NT2/D1 (cell line): Measurements from ENCODE around the gene GARNL3.

Source experiments
- DNase-seq: peaks from one replicate; pipeline ENCODE4 v3.0.0-alpha.2; 2011; ENCODE audit warnings: low read depth, low spot score
- H3K27me3 ChIP-seq: 2 replicates; pipeline ENCODE4 v1.6.0; 2011; ENCODE audit warnings: mild to moderate bottlenecking; ENCODE audit not compliant: insufficient read length, insufficient read depth
- H3K36me3 ChIP-seq: 2 replicates; pipeline ENCODE4 v1.6.1; 2011; ENCODE audit warnings: mild to moderate bottlenecking, low read length, mixed read lengths; ENCODE audit not compliant: insufficient read depth, insufficient read length
- H3K4me1 ChIP-seq: 2 replicates; pipeline ENCODE4 v1.5.1; 2011; ENCODE audit not compliant: insufficient read depth, insufficient read length
- H3K4me3 ChIP-seq: 2 replicates; pipeline ENCODE4 v1.5.1; 2011; ENCODE audit warnings: low read depth; ENCODE audit not compliant: insufficient read length
- H3K9ac ChIP-seq: 2 replicates; pipeline ENCODE4 v1.6.0; 2011; ENCODE audit warnings: low read depth; ENCODE audit not compliant: insufficient read length
- H3K9me3 ChIP-seq: 2 replicates; pipeline ENCODE4 v1.5.1; 2011; ENCODE audit warnings: mild to moderate bottlenecking, low read length; ENCODE audit not compliant: insufficient read depth
- SUZ12 ChIP-seq: IDR thresholded peaks from 2 replicates; pipeline ENCODE4 v1.6.1; 2011; ENCODE audit not compliant: insufficient read length, insufficient read depth; ENCODE audit errors: extremely low read depth
- YY1 ChIP-seq: IDR thresholded peaks from 2 replicates; pipeline ENCODE4 v1.6.1; 2011; ENCODE audit not compliant: insufficient read length, insufficient read depth
- ZNF274 ChIP-seq: IDR thresholded peaks from 2 replicates; pipeline ENCODE4 v1.6.1; 2011; ENCODE audit warnings: mild to moderate bottlenecking, low read depth, low read length

The GARNL3 gene

GRCh38 chr9:127382541-127382940, 118.0 kb downstream of the GARNL3 start:
- Histone ChIP-seq H3K9me3 (0 out of 2 replicates have a peak, but pooled peaks cover 8% of the 10 kb centered on the region), H3K9ac (no peak overlapping the region), H3K36me3 (no peaks in the 10 kb centered on the region), H3K4me1 (no peaks in the 10 kb centered on the region), H3K4me3 (no peak overlapping the region), H3K27me3 (no peaks in the 10 kb centered on the region)
- no peak for DNase-seq
- no peak for TF ChIP-seq SUZ12
- TF ChIP-seq YY1 = no peak
- no peak for TF ChIP-seq ZNF274

DNA sequence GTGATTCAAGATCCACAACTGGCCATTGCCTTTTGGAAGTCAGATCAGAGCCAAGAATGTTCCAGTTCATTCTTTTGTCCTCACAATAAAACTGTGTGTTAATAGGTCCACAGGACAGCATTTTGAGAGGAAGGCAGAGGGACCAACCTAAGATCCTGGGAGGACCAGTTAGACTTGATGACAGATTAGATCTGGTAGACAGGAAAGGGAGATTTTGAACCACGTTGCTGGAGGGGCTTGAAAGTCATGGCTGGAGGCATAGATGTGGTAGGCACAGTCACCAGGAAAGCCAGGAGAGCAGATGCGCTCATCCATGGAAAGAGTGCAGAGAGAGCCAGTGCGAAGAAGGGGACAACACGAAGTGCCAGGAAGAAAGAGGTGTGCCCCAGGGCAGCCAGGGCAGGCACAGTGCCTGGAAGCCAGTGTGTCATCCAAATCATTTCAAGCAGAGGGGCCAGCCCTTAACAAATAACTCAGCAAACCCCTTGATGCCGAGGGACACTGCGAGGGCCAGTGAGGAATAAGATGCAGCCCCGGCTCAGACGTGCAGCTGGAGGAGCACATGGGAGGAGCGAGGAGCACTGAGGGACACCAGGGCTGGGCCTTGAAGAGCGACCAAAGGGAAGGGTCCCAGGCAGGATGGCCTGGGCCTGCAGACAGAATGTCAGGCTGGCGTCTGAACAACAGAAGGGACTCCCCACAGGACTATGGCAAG, 119.6 kb downstream of the GARNL3 start:
- Histone ChIP-seq H3K4me3 (no peak overlapping the region), H3K4me1 (peaks cover 3% of the 10 kb centered on the region), H3K36me3 (no peaks in the 10 kb centered on the region), H3K9ac (no peak overlapping the region), H3K9me3 (0 out of 2 replicates have a peak, but pooled peaks cover 3% of the 10 kb centered on the region), H3K27me3 (no peaks in the 10 kb centered on the region)
- TF ChIP-seq SUZ12 = no peak
- TF ChIP-seq ZNF274 = no peak
- TF ChIP-seq YY1 = no peak
- no peak for DNase-seq

DNA sequence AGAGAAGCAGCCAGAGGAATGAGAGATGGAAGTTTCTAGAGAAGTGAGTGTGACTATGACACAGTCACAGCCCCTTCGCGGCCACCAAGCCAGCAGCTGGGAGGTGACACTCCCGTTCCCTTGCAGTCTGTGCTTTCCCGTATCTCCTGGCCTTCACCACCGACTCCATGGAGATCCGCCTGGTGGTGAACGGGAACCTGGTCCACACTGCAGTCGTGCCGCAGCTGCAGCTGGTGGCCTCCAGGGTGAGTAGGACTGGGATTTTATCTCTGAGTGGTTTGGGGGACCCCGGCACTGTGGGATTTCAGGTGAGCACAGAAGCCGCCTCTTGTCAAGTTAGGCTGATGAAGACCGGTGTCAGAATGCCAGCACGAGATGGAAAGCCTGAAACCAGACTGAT, 120.3 kb downstream of the GARNL3 start:
- no peak for TF ChIP-seq ZNF274
- Histone ChIP-seq H3K4me3 (no peak overlapping the region), H3K27me3 (no peaks in the 10 kb centered on the region), H3K9me3 (no peaks in the 10 kb centered on the region), H3K4me1 (peaks cover 3% of the 10 kb centered on the region), H3K36me3 (no peaks in the 10 kb centered on the region), H3K9ac (no peak overlapping the region)
- no peak for DNase-seq

DNA sequence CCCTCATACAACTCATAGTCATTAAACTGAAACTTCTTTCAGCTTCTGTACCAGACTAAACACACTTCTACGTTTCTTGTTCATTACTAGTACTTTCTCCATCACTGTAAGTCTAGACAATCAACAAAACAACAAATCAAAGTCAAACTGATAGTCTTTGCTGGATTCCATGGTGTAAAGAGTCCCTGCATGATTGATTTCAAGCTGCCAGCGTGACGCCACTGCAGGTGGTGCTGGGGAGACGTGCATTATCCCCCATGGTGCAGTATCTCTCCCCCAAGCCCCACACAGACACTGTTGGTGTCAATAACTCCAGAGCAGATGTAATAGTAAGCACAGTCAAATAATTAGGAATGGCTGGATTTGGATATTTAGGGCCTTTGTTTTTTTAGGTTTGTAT, 121.7 kb downstream of the GARNL3 start:
- H3K9me3 ChIP-seq = no peaks in the 10 kb centered on the region
- peaks cover 8% of the 10 kb centered on the region for H3K4me1 ChIP-seq
- H3K36me3 ChIP-seq = no peaks in the 10 kb centered on the region
- H3K9ac ChIP-seq = no peak overlapping the region
- DNase-seq = no peak
- no peak overlapping the region for H3K4me3 ChIP-seq
- H3K27me3 ChIP-seq = no peaks in the 10 kb centered on the region
- no peak for TF ChIP-seq YY1
- no peak for TF ChIP-seq ZNF274
- no peak for TF ChIP-seq SUZ12

- TF ChIP-seq SUZ12 = no peak
- TF ChIP-seq YY1 = no peak
- TF ChIP-seq ZNF274 = no peak
- H3K9me3 ChIP-seq = no peaks in the 10 kb centered on the region
- no peaks in the 10 kb centered on the region for H3K36me3 ChIP-seq
- H3K9ac ChIP-seq = no peak overlapping the region
- H3K4me1 ChIP-seq = peaks cover 8% of the 10 kb centered on the region
- no peak for DNase-seq
- H3K4me3 ChIP-seq = no peak overlapping the region
- H3K27me3 ChIP-seq = no peaks in the 10 kb centered on the region
These were observed 122.4 kb downstream of the GARNL3 start for GRCh38 chr9:127386981-127387380.

DNA sequence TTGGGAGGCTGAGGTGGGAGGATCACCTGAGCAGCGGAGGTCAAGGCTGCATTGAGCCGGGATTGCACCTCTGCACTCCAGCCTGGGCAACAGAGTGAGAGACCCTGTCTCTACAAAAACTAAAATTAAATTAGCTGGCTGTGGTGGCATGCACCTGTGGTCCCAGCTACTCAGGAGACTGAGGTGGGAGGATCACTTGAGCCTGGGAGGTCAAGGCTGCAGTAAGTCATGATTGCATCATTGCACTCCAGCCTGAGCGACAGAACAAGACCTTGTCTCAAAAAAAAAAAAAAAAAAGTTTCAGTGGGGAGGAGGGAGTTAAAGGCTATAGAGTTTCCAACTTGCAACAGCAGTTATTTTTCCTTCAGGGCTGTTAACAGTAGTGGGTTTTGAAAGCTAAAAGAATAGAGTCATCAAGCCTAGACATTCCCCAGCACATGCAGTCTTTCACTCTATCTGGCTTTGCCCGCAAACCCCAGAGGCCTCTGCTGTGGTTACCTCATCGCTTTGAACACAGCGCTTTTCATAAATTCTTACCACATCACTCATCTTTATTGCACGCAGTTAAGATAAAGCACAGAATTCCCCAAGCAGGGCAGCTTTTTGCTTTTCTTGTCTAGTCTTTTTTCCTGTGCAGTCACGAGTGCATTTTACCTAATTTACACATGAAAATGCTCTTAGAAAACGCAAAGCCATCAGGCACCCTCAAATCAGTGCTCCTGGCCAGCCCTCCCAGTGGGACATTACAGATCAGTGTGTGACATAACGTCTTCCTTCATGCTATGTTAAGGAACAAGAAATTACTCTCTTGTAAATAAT, 123.7 kb downstream of the GARNL3 start:
- Histone ChIP-seq H3K9me3 (no peaks in the 10 kb centered on the region), H3K4me1 (peaks cover 8% of the 10 kb centered on the region), H3K27me3 (no peaks in the 10 kb centered on the region), H3K4me3 (no peak overlapping the region), H3K9ac (no peak overlapping the region), H3K36me3 (no peaks in the 10 kb centered on the region)
- DNase-seq = no peak
- TF ChIP-seq ZNF274 = no peak

DNA sequence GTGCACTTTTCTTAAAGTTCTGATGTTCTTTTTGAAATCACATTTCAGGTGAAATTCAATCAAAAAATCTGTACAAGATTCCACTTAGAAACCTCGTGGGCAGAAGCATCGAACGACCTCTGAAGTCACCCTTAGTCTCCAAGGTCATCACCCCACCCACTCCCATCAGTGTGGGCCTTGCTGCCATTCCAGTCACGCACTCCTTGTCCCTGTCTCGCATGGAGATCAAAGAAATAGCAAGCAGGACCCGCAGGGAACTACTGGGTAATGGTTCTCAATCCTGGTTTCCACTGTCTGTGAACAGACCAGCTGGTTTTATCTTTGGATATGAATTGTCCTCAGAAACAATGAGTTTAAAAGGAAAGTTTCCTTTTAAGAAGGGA, 124.3 kb downstream of the GARNL3 start:
- no peaks in the 10 kb centered on the region for H3K9me3 ChIP-seq
- no peak overlapping the region for H3K4me3 ChIP-seq
- H3K27me3 ChIP-seq = no peaks in the 10 kb centered on the region
- H3K4me1 ChIP-seq = peaks cover 8% of the 10 kb centered on the region
- no peak for DNase-seq
- no peaks in the 10 kb centered on the region for H3K36me3 ChIP-seq
- H3K9ac ChIP-seq = no peak overlapping the region
- TF ChIP-seq ZNF274 (no peak), YY1 (no peak), SUZ12 (no peak)
